ENCODE data around the gene DHRS3.

DNA sequence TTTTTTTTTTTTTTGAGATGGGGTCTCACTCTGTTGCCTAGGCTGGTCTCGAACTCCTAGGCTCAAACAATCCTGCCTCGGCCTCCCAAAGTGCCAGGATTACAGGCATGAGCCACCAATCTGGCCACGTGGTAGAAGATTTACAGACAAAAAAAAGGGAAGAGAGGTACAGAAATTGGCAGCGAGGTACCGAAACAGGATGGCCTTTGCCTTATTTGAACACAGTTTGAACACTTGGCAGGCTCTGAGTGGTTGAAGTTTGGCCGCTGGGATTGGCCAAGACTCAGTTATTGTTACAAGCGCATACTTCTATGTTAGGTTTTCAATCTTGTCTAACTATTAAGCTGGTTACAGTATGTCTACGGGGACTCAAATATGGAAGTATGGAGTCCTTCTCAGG is 19.7 kb upstream of the DHRS3 start:
- no peak for TF ChIP-seq CTCF (IDR thresholded peaks at IDR 0.05)
- TF ChIP-seq POLR2AphosphoS5 (IDR thresholded peaks at IDR 0.05): no peak
- TF ChIP-seq EP300 (IDR thresholded peaks at IDR 0.05): no peak
